ENCODE results near the gene SPRR2B.
"Not testable (repeated sequence)": the region's sequence is repeated elsewhere in the genome, so short reads cannot be mapped to it uniquely, and the experiment has no call there.

SPRR2B gene

GRCh38 chr1:153032677-153033308 is 38.6 kb downstream of the SPRR2B start:
- TF ChIP-seq, protein P1, sequence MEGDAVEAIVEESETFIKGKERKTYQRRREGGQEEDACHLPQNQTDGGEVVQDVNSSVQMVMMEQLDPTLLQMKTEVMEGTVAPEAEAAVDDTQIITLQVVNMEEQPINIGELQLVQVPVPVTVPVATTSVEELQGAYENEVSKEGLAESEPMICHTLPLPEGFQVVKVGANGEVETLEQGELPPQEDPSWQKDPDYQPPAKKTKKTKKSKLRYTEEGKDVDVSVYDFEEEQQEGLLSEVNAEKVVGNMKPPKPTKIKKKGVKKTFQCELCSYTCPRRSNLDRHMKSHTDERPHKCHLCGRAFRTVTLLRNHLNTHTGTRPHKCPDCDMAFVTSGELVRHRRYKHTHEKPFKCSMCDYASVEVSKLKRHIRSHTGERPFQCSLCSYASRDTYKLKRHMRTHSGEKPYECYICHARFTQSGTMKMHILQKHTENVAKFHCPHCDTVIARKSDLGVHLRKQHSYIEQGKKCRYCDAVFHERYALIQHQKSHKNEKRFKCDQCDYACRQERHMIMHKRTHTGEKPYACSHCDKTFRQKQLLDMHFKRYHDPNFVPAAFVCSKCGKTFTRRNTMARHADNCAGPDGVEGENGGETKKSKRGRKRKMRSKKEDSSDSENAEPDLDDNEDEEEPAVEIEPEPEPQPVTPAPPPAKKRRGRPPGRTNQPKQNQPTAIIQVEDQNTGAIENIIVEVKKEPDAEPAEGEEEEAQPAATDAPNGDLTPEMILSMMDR (IDR thresholded peaks at IDR 0.05; ENCODE audit: insufficient read depth, low read depth, low read length, missing control alignments), result peak; percentile 24
- no peak overlapping the region for H3K4me3 ChIP-seq (ENCODE audit: low read depth, low read length)
- peak; percentile 26 for DNase-seq (ENCODE audit: low read depth)

GRCh38 chr1:153032073-153032472 is 39.3 kb downstream of the SPRR2B start:
- no peak overlapping the region for H3K4me3 ChIP-seq (ENCODE audit: low read depth, low read length)
- TF ChIP-seq, protein P1 (IDR thresholded peaks at IDR 0.05; ENCODE audit: insufficient read depth, low read depth, low read length, missing control alignments), result no peak
- no peak for DNase-seq (ENCODE audit: low read depth)

DNA sequence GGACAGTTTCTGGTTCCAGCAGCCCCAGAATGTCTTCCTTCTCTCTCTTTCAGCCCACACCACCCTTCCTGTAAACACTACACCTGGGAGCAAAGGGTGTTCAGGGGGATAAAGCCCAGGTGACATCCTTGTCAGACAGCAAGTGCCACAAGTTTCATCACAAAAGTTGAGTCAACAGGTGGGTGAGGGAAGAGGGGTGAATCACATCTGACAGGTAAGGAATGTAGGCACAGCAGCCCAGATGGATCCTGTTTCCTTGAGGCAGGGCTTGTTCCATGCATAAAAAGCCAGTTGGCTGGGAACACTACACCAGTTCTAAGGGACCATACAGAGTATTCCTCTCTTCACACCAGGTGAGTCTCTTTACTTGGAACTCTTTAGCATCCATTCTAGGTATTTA is 40.5 kb downstream of the SPRR2B start, which contains the start of gene SPRR1B:
TSS of gene SPRR1B (plus strand) at position 309 of the 400 bp plus-strand sequence. CDS start 1,143 bp downstream, outside the sequence.
- TF ChIP-seq, protein P1 (IDR thresholded peaks at IDR 0.05; ENCODE audit: insufficient read depth, low read depth, low read length, missing control alignments), result no peak
- no peak for DNase-seq (ENCODE audit: low read depth)
- no peak within 1 kb of the TSS for H3K4me3 ChIP-seq (ENCODE audit: low read depth, low read length)

DNA sequence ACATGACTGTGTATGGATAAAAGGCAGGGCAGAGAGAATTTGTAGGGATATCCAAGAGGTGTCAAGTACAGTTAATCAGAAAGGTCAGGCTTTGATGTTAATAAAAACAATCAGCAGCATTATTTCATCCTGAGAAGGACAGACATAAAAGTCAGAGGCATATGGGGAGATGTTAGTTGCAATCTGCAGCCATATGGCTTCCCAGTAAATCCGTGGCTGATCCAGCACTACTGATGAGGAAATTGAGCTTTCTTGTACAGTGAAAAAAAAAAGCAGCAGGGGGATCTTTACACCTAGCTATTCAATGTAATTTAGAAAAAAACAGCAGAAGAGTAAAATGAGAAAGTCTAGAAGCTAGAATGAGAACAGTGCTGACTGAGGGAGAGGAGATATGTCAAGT is 42.6 kb downstream of the SPRR2B start:
- TF ChIP-seq, protein P1 (IDR thresholded peaks at IDR 0.05; ENCODE audit: insufficient read depth, low read depth, low read length, missing control alignments), result no peak
- no peak overlapping the region for H3K4me3 ChIP-seq (ENCODE audit: low read depth, low read length)
- DNase-seq (ENCODE audit: low read depth), result no peak

- H3K4me3 ChIP-seq (ENCODE audit: low read depth, low read length), result no peak overlapping the region
- TF ChIP-seq, protein P1 (IDR thresholded peaks at IDR 0.05; ENCODE audit: insufficient read depth, low read depth, low read length, missing control alignments), result no peak
- DNase-seq (ENCODE audit: low read depth), result no peak
Observed at GRCh38 chr1:153025797-153026196, 45.6 kb downstream of the SPRR2B start.

DNA sequence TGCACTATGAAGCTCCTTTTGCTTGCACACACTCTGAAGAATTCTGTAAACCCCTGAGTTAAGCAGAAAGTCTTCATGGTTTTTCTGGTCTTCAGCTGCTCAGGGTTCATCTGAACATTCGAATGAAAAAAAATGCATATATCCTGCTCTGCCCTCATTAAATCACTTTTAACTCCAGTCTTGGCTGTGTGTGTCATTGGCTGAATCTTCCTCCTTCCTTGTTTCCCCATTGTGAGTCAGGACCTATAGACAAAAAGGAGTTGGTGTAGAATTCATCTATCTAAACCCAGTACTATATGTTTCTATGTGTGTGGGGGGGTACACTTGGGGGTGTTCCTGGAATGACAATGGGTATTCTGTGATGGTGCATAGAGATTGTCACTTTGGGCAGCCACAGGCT is 47.0 kb downstream of the SPRR2B start:
- no peak overlapping the region for H3K4me3 ChIP-seq (ENCODE audit: low read depth, low read length)
- TF ChIP-seq, protein P1 (IDR thresholded peaks at IDR 0.05; ENCODE audit: insufficient read depth, low read depth, low read length, missing control alignments), result no peak
- no peak for DNase-seq (ENCODE audit: low read depth)

DNA sequence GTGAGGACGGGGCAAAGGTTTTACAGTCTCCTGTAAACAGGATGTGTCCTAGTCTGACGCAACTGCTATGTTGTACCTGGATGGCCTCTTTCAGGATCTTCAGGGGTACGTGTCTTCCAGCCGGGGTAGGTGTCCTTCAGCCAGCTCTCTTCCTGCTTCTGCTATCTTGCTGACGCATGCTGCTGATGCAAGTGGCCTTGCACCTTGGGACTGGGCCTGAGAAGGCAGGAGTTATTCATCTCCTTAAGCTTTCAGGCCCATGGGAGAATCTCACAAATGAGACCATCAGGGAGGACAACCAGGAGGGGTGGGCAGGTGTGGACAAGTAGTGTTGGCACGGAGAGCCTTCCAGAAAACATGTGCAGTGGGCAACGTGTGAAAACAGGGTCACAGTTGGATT is 48.3 kb downstream of the SPRR2B start:
- H3K4me3 ChIP-seq (ENCODE audit: low read depth, low read length), result no peak overlapping the region
- no peak for DNase-seq (ENCODE audit: low read depth)
- TF ChIP-seq, protein P1 (IDR thresholded peaks at IDR 0.05; ENCODE audit: insufficient read depth, low read depth, low read length, missing control alignments), result no peak

DNA sequence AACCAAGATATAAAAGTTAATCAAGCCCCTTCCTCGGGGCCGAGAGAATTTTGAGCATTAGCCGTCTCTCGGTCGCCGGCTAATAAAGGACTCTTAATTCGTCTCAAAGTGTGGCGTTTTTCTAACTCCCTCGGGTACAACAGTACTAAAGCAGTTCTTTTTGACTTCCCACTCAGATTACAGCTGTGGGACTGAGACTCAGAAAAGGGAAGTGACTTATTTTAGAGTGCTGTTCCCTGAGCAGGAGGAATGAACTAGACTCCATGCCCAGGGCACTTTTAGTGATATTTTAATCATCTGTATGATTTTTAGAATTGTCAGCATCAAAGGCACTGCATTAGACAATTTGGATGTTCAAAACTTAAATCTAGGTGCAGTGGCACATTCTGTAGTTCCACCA is 49.1 kb downstream of the SPRR2B start:
- DNase-seq (ENCODE audit: low read depth), result not testable (repeated sequence)

GRCh38 chr1:153021829-153022228 is 49.6 kb downstream of the SPRR2B start:
- H3K4me3 ChIP-seq (ENCODE audit: low read depth, low read length); DNase-seq (ENCODE audit: low read depth): not testable (repeated sequence)

More for the DNA sequence above, 49.1 kb downstream of the SPRR2B start:
- H3K4me3 ChIP-seq (ENCODE audit: low read depth, low read length), result not testable (repeated sequence)

Measured in GM12865 (cell line).